ENCODE measurements around the gene ATRN. TPM values are rescaled to one million over a fixed set of nuclear protein-coding genes. Genes with fewer than 3 reads are reported as not detected.

The ATRN gene
- total and polyA plus RNA-seq, 4 donors: 8.4 to 104 (median 46.0) TPM

DNA sequence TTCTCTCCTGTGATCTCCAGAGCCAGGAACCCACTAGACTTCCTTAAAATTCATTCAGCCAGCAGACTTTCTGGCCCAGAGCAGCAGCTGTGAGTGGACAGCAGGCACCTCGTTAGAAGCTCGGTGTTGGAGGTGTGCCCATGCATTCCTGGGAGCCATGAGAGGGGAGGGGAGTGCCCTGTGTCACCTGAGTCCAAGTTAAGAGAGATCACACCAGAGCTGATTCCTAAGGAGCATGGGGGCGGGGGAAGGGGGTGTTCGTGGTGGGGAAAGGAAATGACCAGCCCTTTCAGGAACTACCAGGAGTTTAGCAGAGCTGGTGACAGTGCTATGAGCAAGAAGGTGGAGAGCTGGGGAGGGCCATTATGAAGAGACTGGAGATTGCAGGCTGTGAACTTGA, 145.4 kb downstream of the ATRN start:
- WGBS: 70% methylated on average over 4 of the region's 4 CpGs
- Histone ChIP-seq H3K27me3 (ENCODE audit: control insufficient read depth in 4 of 4, insufficient read depth in 4 of 4, low read length in 3 of 4) (no peaks in the 10 kb centered on the region), H3K27ac (ENCODE audit: low read depth in 1 of 2, low read length in 2 of 2) (no peak overlapping the region), H3K9ac (ENCODE audit: low read depth in 1 of 2, low read length in 2 of 2) (no peak overlapping the region), H3K4me3 (ENCODE audit: low read depth in 1 of 3, low read length in 3 of 3) (no peak overlapping the region), H3K4me1 (ENCODE audit: control insufficient read depth in 4 of 4, insufficient read depth in 4 of 4, low read length in 3 of 4) (no peaks in the 10 kb centered on the region), H3K36me3 (ENCODE audit: control insufficient read depth in 4 of 4, insufficient read depth in 3 of 4, low read depth in 1 of 4, low read length in 3 of 4) (peaks cover 5 to 19% (median 13%) of the 10 kb centered on the region in 4 donors), H3K9me3 (ENCODE audit: control insufficient read depth in 4 of 4, low read length in 3 of 4) (no peaks in the 10 kb centered on the region)
- no peak for DNase-seq (ENCODE audit: low spot score)
- TF ChIP-seq NR2F2 (IDR thresholded peaks at IDR 0.05) (no peak), SP1 (IDR thresholded peaks at IDR 0.05) (no peak), GABPA (IDR thresholded peaks at IDR 0.05 in 1 of 2, conservative IDR thresholded peaks at IDR 0.05 in 1 of 2) (no peak), JUND (IDR thresholded peaks at IDR 0.05) (no peak), YY1 (IDR thresholded peaks at IDR 0.05) (no peak), EGR1 (IDR thresholded peaks at IDR 0.05; ENCODE audit: low read depth in 2 of 2) (no peak), FOXA1 (IDR thresholded peaks at IDR 0.05) (no peak), HNF4G (IDR thresholded peaks at IDR 0.05) (no peak), TAF1 (conservative IDR thresholded peaks at IDR 0.05) (no peak), RAD21 (IDR thresholded peaks at IDR 0.05) (no peak), HNF4A (conservative IDR thresholded peaks at IDR 0.05) (no peak), RXRA (IDR thresholded peaks at IDR 0.05) (no peak), FOXA2 (IDR thresholded peaks at IDR 0.05) (no peak)
- TF ChIP-seq, protein P1, sequence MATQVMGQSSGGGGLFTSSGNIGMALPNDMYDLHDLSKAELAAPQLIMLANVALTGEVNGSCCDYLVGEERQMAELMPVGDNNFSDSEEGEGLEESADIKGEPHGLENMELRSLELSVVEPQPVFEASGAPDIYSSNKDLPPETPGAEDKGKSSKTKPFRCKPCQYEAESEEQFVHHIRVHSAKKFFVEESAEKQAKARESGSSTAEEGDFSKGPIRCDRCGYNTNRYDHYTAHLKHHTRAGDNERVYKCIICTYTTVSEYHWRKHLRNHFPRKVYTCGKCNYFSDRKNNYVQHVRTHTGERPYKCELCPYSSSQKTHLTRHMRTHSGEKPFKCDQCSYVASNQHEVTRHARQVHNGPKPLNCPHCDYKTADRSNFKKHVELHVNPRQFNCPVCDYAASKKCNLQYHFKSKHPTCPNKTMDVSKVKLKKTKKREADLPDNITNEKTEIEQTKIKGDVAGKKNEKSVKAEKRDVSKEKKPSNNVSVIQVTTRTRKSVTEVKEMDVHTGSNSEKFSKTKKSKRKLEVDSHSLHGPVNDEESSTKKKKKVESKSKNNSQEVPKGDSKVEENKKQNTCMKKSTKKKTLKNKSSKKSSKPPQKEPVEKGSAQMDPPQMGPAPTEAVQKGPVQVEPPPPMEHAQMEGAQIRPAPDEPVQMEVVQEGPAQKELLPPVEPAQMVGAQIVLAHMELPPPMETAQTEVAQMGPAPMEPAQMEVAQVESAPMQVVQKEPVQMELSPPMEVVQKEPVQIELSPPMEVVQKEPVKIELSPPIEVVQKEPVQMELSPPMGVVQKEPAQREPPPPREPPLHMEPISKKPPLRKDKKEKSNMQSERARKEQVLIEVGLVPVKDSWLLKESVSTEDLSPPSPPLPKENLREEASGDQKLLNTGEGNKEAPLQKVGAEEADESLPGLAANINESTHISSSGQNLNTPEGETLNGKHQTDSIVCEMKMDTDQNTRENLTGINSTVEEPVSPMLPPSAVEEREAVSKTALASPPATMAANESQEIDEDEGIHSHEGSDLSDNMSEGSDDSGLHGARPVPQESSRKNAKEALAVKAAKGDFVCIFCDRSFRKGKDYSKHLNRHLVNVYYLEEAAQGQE (IDR thresholded peaks at IDR 0.05): no peak
- TF ChIP-seq, protein P2, sequence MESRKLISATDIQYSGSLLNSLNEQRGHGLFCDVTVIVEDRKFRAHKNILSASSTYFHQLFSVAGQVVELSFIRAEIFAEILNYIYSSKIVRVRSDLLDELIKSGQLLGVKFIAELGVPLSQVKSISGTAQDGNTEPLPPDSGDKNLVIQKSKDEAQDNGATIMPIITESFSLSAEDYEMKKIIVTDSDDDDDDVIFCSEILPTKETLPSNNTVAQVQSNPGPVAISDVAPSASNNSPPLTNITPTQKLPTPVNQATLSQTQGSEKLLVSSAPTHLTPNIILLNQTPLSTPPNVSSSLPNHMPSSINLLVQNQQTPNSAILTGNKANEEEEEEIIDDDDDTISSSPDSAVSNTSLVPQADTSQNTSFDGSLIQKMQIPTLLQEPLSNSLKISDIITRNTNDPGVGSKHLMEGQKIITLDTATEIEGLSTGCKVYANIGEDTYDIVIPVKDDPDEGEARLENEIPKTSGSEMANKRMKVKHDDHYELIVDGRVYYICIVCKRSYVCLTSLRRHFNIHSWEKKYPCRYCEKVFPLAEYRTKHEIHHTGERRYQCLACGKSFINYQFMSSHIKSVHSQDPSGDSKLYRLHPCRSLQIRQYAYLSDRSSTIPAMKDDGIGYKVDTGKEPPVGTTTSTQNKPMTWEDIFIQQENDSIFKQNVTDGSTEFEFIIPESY (IDR thresholded peaks at IDR 0.05): no peak
- TF ChIP-seq, protein P3, sequence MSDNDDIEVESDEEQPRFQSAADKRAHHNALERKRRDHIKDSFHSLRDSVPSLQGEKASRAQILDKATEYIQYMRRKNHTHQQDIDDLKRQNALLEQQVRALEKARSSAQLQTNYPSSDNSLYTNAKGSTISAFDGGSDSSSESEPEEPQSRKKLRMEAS (IDR thresholded peaks at IDR 0.05): no peak
- TF ChIP-seq, protein P4, sequence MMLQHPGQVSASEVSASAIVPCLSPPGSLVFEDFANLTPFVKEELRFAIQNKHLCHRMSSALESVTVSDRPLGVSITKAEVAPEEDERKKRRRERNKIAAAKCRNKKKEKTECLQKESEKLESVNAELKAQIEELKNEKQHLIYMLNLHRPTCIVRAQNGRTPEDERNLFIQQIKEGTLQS (IDR thresholded peaks at IDR 0.05): no peak
- TF ChIP-seq, protein P5, sequence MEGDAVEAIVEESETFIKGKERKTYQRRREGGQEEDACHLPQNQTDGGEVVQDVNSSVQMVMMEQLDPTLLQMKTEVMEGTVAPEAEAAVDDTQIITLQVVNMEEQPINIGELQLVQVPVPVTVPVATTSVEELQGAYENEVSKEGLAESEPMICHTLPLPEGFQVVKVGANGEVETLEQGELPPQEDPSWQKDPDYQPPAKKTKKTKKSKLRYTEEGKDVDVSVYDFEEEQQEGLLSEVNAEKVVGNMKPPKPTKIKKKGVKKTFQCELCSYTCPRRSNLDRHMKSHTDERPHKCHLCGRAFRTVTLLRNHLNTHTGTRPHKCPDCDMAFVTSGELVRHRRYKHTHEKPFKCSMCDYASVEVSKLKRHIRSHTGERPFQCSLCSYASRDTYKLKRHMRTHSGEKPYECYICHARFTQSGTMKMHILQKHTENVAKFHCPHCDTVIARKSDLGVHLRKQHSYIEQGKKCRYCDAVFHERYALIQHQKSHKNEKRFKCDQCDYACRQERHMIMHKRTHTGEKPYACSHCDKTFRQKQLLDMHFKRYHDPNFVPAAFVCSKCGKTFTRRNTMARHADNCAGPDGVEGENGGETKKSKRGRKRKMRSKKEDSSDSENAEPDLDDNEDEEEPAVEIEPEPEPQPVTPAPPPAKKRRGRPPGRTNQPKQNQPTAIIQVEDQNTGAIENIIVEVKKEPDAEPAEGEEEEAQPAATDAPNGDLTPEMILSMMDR (IDR thresholded peaks at IDR 0.05; ENCODE audit: low read depth, low read length, missing input control): no peak

All from liver (tissue), 9 donors.